WTC11 (cell line): ENCODE measurements around the gene TGIF1.

Experiments used
- CREB1 ChIP-seq: sonication (generic); formaldehyde crosslinking; IDR thresholded peaks from 2 replicates; pipeline ENCODE4 v1.8.0; 2023; ENCODE audit warnings: mild to moderate bottlenecking, missing genetic modification reagents
- PRDM15 ChIP-seq: sonication (generic); formaldehyde crosslinking; IDR thresholded peaks from 2 replicates; pipeline ENCODE4 v1.8.0; 2022; ENCODE audit warnings: missing genetic modification reagents
- TF ChIP-seq, protein P1 (sequence below): sonication (generic); formaldehyde crosslinking; IDR thresholded peaks from 2 replicates; pipeline ENCODE4 v1.8.1; 2022; ENCODE audit warnings: mild to moderate bottlenecking, missing genetic modification reagents, moderate library complexity, borderline replicate concordance
- TF ChIP-seq, protein P2 (sequence below): fragments of 200-600 bp; IDR thresholded peaks from 2 replicates; pipeline ENCODE4 v1.8.0; 2022; ENCODE audit warnings: antibody characterized with exemption
- TF ChIP-seq, protein P3 (sequence below): sonication (generic); formaldehyde crosslinking; IDR thresholded peaks from 2 replicates; pipeline ENCODE4 v1.8.0; 2022; ENCODE audit warnings: mild to moderate bottlenecking, missing genetic modification reagents
- TF ChIP-seq, protein P4 (sequence below): sonication (generic); formaldehyde crosslinking; conservative IDR thresholded peaks from 2 replicates; pipeline ENCODE4 v1.8.1; 2022; ENCODE audit warnings: mild to moderate bottlenecking, missing genetic modification reagents
- TF ChIP-seq, protein P5 (sequence below): sonication (generic); formaldehyde crosslinking; conservative IDR thresholded peaks from 2 replicates; pipeline ENCODE4 v1.8.1; 2023; ENCODE audit warnings: mild to moderate bottlenecking, low read depth, missing genetic modification reagents, moderate library complexity

DNA sequence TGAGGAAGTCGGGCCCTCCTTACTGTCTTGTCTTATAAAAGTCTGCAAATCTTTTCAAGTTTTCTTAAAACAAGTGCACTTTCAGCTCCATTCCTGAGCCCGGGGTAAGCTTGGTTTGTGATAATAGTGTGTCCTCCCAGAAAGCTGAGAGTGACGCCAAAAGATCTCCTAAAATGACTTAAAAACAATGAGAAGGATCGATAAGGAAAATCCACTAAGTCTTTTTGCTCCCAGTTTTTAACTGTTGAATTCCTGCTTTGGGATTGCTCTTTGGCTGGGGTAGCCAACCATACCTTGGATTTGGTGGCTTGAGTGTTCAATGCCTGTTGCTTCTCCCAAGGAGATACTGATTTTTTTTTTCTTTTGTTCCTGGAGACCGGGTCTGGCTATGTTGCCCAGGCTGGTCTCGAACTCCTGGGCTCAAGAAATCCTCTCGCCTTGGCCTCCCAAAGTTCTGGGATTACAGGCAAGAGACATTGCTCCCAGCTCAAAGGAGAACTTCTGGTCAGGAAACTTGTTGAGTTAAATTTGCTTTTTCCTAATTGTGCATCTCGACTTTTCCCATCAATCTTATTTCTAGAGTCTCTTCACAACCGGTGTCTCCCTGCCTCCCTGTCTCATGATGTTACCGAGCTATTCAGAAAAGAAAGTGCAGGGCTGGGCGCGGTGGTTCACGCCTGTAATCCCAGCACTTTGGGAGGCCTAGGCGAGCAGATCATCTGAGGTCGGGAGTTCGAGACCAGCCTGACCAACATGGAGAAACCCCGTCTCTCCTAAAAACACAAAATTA, 3.0 kb downstream of the TGIF1 start:
- TF ChIP-seq, protein P1, sequence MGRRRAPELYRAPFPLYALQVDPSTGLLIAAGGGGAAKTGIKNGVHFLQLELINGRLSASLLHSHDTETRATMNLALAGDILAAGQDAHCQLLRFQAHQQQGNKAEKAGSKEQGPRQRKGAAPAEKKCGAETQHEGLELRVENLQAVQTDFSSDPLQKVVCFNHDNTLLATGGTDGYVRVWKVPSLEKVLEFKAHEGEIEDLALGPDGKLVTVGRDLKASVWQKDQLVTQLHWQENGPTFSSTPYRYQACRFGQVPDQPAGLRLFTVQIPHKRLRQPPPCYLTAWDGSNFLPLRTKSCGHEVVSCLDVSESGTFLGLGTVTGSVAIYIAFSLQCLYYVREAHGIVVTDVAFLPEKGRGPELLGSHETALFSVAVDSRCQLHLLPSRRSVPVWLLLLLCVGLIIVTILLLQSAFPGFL: no peak
- TF ChIP-seq, protein P2, sequence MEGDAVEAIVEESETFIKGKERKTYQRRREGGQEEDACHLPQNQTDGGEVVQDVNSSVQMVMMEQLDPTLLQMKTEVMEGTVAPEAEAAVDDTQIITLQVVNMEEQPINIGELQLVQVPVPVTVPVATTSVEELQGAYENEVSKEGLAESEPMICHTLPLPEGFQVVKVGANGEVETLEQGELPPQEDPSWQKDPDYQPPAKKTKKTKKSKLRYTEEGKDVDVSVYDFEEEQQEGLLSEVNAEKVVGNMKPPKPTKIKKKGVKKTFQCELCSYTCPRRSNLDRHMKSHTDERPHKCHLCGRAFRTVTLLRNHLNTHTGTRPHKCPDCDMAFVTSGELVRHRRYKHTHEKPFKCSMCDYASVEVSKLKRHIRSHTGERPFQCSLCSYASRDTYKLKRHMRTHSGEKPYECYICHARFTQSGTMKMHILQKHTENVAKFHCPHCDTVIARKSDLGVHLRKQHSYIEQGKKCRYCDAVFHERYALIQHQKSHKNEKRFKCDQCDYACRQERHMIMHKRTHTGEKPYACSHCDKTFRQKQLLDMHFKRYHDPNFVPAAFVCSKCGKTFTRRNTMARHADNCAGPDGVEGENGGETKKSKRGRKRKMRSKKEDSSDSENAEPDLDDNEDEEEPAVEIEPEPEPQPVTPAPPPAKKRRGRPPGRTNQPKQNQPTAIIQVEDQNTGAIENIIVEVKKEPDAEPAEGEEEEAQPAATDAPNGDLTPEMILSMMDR: no peak
- no peak for TF ChIP-seq CREB1 (CRISPR knock-in tag)
- TF ChIP-seq, protein P3, sequence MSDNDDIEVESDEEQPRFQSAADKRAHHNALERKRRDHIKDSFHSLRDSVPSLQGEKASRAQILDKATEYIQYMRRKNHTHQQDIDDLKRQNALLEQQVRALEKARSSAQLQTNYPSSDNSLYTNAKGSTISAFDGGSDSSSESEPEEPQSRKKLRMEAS (CRISPR knock-in tag): no peak
- TF ChIP-seq, protein P4, sequence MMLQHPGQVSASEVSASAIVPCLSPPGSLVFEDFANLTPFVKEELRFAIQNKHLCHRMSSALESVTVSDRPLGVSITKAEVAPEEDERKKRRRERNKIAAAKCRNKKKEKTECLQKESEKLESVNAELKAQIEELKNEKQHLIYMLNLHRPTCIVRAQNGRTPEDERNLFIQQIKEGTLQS (CRISPR knock-in tag): no peak
- TF ChIP-seq, protein P5, sequence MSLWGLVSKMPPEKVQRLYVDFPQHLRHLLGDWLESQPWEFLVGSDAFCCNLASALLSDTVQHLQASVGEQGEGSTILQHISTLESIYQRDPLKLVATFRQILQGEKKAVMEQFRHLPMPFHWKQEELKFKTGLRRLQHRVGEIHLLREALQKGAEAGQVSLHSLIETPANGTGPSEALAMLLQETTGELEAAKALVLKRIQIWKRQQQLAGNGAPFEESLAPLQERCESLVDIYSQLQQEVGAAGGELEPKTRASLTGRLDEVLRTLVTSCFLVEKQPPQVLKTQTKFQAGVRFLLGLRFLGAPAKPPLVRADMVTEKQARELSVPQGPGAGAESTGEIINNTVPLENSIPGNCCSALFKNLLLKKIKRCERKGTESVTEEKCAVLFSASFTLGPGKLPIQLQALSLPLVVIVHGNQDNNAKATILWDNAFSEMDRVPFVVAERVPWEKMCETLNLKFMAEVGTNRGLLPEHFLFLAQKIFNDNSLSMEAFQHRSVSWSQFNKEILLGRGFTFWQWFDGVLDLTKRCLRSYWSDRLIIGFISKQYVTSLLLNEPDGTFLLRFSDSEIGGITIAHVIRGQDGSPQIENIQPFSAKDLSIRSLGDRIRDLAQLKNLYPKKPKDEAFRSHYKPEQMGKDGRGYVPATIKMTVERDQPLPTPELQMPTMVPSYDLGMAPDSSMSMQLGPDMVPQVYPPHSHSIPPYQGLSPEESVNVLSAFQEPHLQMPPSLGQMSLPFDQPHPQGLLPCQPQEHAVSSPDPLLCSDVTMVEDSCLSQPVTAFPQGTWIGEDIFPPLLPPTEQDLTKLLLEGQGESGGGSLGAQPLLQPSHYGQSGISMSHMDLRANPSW (CRISPR knock-in tag): no peak
- no peak for TF ChIP-seq PRDM15
